HTR-8/SVneo (cell line): ENCODE measurements around the gene NCK1.

Experiments
- DNase-seq: peaks from one replicate; pipeline ENCODE4 v3.0.0; 2011; ENCODE audit warnings: low spot score, mixed read lengths; ENCODE audit not compliant: insufficient read length
- FAIRE-seq: peaks from 2 replicates; lab custom pipeline; 2011; peaks lifted over from hg19 to GRCh38; lab: Jason Lieb, UNC

NCK1 gene

GRCh38 chr3:136904746-136905145 is 42.7 kb downstream of the NCK1 start:
- DNase-seq (no peak), FAIRE-seq (no peak)

DNA sequence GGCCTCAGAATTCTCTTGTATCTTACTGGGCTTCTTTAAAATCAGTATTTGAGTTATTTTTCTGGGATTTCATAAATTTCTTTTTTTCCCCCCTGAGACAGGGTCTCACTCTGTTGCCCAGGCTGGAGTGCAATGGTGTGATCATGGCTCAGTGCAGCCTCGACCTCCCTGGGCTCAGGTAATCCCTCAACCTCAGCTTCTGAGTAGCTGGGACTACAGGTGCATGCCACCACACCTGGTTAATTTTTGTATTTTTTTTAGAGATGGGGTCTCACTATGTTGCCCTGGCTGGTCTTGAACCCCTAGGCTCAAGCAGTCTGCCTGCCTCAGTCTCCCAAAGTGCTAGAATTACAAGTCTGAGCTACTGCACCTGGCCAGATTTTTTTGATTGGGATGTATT is 43.5 kb downstream of the NCK1 start:
- FAIRE-seq (no peak), DNase-seq (no peak)

- DNase-seq: no peak
- no peak for FAIRE-seq
Observed at GRCh38 chr3:136906725-136907124, 44.7 kb downstream of the NCK1 start.

- FAIRE-seq (no peak), DNase-seq (no peak)
Observed at GRCh38 chr3:136908297-136908696, 46.3 kb downstream of the NCK1 start.

GRCh38 chr3:136909187-136909586 is 47.2 kb downstream of the NCK1 start:
- no peak for DNase-seq
- no peak for FAIRE-seq

DNA sequence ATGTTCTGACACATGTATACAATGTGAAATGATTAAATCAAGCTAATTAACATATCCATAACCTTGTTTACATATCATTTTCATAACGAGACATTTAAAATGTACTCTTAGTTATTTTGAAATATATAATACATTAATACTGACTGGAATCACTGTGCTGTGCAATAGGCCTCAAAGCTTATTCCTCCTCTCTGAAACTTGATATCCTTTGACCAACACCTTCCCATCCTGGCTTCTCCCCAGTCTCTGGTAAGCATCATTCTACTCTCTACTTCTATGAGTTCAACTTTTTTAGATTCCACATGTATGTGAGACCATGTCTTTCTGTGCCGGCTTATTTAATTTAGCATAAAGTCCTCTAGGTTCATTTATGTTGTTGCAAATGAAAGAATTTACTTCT is 48.7 kb downstream of the NCK1 start:
- FAIRE-seq: no peak

DNA sequence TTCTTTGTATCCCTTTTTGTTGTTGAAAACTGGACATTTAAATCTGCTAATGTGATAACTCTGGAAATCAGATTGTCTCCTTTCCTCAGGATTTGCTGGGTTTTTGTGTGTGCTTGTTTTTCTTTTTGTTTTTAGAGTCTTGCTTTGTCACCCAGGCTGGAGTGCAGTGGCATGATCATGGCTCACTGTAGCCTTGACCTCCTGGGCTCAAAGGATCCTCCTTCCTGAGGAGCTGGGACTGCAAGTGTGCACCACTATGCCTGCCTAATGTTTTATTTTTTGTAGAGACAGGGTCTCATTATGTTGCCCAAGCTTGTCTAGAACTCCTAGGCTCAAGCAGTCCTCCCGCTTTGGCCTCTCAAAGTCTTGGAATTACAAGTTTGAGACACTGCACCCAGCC is 51.2 kb downstream of the NCK1 start:
- DNase-seq: no peak
- FAIRE-seq: no peak

More for the DNA sequence above, 48.7 kb downstream of the NCK1 start:
- DNase-seq: no peak

DNA sequence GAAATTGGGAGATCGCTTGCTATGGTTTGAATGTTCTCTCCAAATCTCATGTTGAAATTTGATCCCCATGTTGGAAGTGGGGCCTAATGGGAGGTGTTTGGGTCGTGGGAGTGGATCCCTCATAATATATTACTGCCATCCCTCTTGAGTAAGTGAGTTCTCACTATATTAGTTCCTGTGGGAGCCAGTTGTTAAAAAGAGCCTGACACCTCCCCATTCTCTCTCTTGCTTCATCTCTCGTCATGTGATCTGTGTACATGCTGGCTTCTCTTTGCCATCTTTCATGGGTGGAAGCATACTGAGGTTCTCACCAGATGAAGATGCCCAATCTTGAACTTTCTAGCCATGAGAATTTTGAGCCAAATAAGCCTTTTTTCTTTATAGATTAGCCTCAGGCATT is 52.7 kb downstream of the NCK1 start:
- DNase-seq: no peak

GRCh38 chr3:136916223-136916622 is 54.2 kb downstream of the NCK1 start:
- DNase-seq (no peak), FAIRE-seq (no peak)

More for the DNA sequence above, 52.7 kb downstream of the NCK1 start:
- no peak for FAIRE-seq

DNA sequence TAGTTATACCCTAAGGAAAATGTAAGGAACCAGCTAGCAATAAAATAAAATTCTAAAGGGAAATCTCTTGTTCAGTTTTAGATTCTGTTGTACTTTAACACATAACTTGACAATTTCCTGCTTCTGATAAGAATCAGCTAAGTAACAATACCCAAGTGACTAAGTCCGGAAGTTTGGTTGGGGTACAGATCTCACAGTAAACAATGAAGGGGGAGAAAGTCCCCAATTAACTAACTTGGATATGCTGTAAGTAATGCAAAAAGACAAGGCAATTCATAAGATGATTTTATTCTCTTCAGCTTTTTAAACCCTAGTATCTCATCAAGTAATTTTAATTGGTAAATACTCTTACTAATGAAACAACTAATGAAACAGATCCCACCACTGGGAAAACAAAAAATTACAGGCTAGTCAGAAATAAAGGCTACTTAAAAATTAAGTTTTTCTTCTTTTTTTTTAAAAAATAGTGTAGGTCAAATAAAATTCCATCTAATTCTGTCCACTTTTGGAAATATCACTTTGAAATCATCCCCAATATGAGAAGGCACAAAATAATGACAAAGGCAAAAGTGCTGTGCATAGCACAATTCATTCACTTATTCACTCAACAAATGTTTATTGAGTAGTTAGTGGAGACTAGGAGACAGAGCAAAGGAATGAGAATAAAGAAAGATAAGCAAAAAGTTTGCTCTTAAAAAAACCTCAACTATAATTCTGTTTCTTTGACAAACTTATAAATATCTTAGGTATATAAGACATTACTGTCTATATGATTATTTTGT is 58.0 kb downstream of the NCK1 start:
- FAIRE-seq: no peak

GRCh38 chr3:136920904-136921611 is 59.0 kb downstream of the NCK1 start:
- FAIRE-seq (no peak), DNase-seq (no peak)

More for the DNA sequence above, 58.0 kb downstream of the NCK1 start:
- DNase-seq: no peak

DNA sequence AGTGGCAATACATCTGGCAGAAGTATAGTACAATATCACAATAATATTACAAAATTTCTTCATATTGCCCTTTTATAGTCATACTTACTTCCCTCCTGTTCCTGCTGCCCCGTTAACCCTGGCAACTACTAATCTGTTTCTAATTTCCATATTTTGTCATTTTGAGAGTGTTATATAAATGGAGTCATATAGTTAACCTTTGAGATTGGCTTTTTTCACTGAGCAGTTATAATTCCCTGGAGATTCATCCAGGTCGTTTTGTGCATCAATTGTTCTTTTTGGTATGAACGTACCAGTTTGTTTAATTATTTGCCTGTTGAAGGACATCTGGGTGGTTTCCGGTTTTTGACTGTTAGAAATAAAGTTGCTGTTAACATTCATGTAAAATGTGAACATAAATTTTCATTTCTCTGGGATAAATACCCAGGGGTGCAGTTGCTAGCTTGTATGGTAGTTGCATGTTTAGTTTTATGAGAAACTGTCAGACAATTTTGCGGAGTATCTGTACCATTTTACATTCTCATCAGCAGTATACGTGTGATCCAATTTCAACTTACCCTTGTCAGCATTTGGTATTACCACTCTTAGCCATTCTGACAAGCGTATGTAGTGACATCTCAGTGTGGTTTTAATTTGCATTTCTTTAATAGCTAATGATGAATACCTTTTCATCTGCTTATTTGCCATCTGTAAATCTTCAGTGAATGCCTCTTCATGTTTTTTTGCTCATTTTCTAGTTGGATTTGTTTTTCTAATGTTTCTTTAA is 63.6 kb downstream of the NCK1 start:
- DNase-seq (no peak), FAIRE-seq (no peak)

DNA sequence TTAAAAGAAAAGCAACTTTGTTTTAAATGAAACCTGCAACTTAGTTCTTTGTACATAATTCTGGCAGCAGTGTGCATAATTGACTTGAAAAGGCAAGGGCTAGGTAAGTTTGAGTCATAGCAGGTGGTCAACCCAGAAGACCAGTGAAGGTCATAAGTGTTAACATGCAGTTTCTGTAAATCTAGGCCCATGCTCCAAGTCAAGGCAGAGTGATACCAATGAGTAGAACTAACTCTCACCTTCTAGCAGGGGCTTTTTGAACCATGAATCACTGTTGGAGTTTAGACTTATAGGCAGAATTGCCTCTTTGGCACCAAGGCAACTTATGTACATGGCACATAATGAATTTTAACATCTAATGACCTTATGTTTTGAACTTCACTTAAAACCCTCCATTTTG is 66.2 kb downstream of the NCK1 start:
- DNase-seq (no peak), FAIRE-seq (no peak)

DNA sequence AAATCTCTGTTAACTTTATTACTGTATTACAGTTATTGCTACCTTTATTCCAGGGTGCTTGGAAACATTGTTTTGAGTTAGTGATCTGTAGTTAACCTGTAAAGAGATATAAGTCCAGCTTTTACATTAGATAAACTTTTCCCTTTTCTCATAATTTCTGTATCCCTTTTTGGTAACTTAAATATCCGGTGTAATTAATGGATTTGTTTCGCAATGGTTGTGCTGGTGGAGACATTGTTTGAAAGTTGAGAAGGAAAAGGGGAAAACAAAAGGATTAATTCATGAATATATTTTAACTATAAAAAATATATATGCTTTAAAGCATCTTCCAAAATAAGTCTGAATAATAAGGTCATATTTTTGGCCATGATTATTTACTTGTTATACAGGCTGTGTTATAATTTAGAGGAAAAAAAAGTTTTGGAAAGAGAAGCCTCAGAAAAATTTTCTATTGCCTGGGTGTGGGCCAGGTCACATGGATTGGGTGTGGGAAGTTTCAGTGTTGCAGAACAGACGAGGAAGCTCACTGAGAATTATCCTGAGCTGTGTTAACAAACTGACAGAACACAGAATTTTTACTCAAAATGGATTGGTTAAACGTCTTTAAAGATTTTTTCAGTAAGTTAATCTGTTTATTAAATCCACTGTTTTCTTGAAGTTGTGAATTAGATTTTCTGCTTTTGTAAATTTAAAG is 68.1 kb downstream of the NCK1 start:
- DNase-seq (no peak), FAIRE-seq (no peak)

DNA sequence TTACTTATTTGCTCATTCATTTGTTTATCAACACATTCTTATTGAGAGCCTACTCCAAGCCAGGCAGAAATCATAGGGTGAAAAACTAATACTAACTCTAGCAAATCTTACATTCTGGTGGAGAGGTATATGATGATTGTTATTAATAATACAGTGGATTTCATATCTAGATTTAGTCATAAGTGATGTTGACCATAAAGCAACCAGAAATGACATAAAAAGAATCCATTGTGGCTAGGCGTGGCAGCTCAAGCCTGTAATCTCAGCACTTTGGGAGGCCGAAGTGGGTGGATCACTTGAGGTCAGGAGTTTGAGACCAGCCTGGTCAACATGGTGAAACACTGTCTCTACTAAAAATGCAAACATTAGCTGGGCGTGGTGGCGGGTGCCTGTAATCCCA is 69.6 kb downstream of the NCK1 start:
- DNase-seq (no peak), FAIRE-seq (no peak)

DNA sequence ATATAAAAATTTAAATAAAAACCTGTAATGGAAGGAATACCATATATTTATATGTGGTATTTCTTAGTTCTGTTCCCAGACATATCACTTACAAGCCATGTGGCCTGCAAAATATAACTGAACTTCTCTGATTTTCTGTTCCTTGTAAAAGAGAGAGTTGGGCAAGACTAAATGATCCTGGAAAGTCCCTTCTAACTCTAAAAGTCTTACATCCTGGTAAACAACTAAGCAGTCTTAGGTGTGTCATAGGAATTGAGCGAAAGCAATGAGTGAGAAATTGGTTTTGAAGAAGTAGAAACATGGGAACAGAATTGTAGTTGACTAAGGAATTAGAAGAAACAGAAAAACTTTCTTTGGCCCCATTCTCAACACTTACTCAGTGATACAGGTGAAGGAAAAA is 70.5 kb downstream of the NCK1 start:
- FAIRE-seq (no peak), DNase-seq (no peak)

GRCh38 chr3:136932978-136933772 is 71.2 kb downstream of the NCK1 start:
- DNase-seq (no peak), FAIRE-seq (no peak)

DNA sequence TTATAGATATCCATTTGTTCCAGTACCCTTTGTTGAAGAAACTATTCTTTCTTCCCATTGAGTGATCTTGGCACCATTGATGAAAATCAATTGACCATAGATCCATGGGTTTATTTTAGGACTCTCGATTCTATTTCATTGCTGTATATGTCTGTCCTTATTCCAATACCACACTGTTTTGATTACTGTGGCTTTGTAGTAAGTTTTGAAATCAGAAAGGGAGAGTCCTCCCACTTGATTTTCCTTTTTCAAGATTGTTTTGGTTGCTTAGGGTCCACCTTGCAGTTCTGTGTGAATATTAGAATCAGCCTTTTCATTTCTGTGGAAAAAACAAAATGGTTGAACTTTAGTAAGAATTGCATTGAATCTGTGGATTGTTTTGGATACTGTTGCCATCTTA is 75.2 kb downstream of the NCK1 start:
- FAIRE-seq (no peak), DNase-seq (no peak)

- no peak for DNase-seq
Observed at GRCh38 chr3:136937851-136938250, 75.8 kb downstream of the NCK1 start.

DNA sequence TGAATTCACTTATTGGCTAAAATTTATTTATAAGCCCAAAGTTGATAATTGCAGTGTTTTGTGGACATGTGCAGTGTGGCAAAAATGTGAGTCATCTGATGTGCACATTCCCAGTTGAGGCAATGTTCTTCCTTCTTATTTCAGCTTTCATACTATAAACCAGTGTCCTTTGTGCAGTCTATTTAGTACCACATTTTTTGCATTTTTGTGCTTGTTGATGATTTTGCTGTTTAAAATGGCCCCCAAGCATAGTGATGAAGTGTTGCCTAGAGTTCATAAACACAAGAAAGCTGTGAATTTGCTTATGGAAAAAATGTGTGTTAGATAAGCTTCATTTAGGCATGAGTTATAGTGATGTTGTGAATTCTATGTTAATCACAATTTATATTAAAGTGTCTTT is 76.3 kb downstream of the NCK1 start:
- FAIRE-seq: no peak
- DNase-seq: no peak

More at GRCh38 chr3:136937851-136938250, 75.8 kb downstream of the NCK1 start:
- FAIRE-seq: no peak
